Activated CD4-positive, alpha-beta T cell treated with anti-CD3 and anti-CD28 coated beads, Interleukin-2, amount 10 ng/mL, durations not matched to agents 7 days and 5 days (primary cell): ENCODE data around the gene SYPL2. TPM values are rescaled to one million over a fixed set of nuclear protein-coding genes. Genes with fewer than 3 reads are reported as not detected.

Source experiments
- CTCF ChIA-PET: fragments of 350-600 bp; sonication (Branson Sonifier 250); formaldehyde crosslinking; loops from one replicate; lab custom pipeline; 2021; ENCODE audit warnings: antibody characterized with exemption; lab: Charles Lee
- POLR2A ChIA-PET: fragments of 350-600 bp; sonication (Branson Sonifier 250); formaldehyde crosslinking; loops from one replicate; lab custom pipeline; 2021; ENCODE audit warnings: antibody characterized with exemption; lab: Charles Lee
- DNase-seq: peaks from one replicate; pipeline ENCODE4 v3.0.0-alpha.2; 2020
- H3K27ac Mint-ChIP-seq: one replicate; pipeline ENCODE4 v1.8.0; 2021; ENCODE audit warnings: mild to moderate bottlenecking, moderate library complexity, mixed read lengths
- H3K27me3 Mint-ChIP-seq: one replicate; pipeline ENCODE4 v1.8.0; 2021; ENCODE audit warnings: mixed read lengths
- H3K36me3 Mint-ChIP-seq: one replicate; pipeline ENCODE4 v1.8.0; 2021; ENCODE audit warnings: low read depth, mixed read lengths
- H3K4me1 Mint-ChIP-seq: one replicate; pipeline ENCODE4 v1.8.0; 2021; ENCODE audit warnings: mixed read lengths
- H3K4me3 Mint-ChIP-seq: one replicate; pipeline ENCODE4 v1.8.0; 2021; ENCODE audit warnings: mild to moderate bottlenecking, moderate library complexity, mixed read lengths
- H3K9me3 Mint-ChIP-seq: one replicate; pipeline ENCODE4 v1.8.0; 2021; ENCODE audit warnings: mixed read lengths
- total RNA-seq, 2 experiments: library from RNA; stranded (reverse); gene quantifications; one replicate each; pipeline ENCODE4 v1.2.3, GENCODE V29; 2021

Gene SYPL2
- total RNA-seq, 2 experiments from 2014 or later, result not detected

- H3K4me1 Mint-ChIP-seq, result peaks cover 9% of the 10 kb centered on the region
- CTCF ChIA-PET, result no interaction called here
- H3K9me3 Mint-ChIP-seq, result no peaks in the 10 kb centered on the region
Measured at GRCh38 chr1:109474697-109475096, 8.4 kb downstream of the SYPL2 start.

DNA sequence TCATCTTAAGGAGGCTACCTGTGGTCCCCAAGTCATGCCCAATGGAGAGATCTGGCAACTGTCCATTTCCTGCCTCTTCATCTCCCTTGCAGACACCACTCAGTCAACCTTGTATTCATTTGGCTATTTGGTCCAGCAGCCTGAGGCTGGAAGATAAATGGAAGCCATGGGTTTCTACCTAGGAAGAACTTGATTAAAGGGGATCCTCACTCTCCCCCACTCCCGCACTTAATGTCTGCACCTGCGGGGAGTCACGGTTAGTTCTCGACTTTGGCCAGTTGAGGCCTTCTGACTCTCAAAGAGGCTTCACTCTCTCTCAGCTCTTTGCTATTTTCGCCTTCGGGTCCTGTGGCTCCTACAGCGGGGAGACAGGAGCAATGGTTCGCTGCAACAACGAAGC lies 8.9 kb downstream of the SYPL2 start:
- DNase-seq, result no peak
- Mint-ChIP-seq H3K4me3 (no peak overlapping the region), H3K9me3 (no peaks in the 10 kb centered on the region), H3K27me3 (peaks cover 44% of the 10 kb centered on the region), H3K27ac (no peak overlapping the region), H3K36me3 (no peaks in the 10 kb centered on the region), H3K4me1 (peaks cover 9% of the 10 kb centered on the region)
- ChIA-PET POLR2A (no interaction called here), CTCF (no interaction called here)

More at GRCh38 chr1:109474697-109475096, 8.4 kb downstream of the SYPL2 start:
- Mint-ChIP-seq H3K27ac (no peak overlapping the region), H3K4me3 (no peak overlapping the region), H3K27me3 (peaks cover 45% of the 10 kb centered on the region), H3K36me3 (no peaks in the 10 kb centered on the region)
- POLR2A ChIA-PET, result no interaction called here
- DNase-seq, result no peak

DNA sequence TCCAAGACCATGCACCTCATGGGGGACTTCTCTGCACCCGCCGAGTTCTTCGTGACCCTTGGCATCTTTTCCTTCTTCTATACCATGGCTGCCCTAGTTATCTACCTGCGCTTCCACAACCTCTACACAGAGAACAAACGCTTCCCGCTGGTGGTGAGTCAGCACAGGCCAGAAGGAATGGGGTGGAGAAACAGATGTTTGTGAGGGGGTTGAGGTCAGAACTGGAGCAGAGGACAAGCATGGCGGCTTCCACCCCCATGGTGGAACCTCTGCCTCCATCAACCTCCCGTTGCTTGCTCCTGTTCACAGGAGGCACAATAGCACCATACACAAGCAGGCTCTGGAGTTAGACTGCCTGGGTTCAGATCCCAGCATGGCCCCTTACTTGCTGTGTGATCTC lies 10.5 kb downstream of the SYPL2 start:
- Mint-ChIP-seq H3K9me3 (no peaks in the 10 kb centered on the region), H3K4me1 (peaks cover 9% of the 10 kb centered on the region), H3K27ac (no peak overlapping the region), H3K4me3 (no peak overlapping the region), H3K36me3 (no peaks in the 10 kb centered on the region), H3K27me3 (peaks cover 37% of the 10 kb centered on the region)
- no peak for DNase-seq
- ChIA-PET CTCF (interaction anchor here (0.7 kb wide), 1 partner anchor 26 kb away, joined by 3 read pairs; no protein-coding TSS in a partner anchor), POLR2A (no interaction called here)

GRCh38 chr1:109477821-109478220 lies 11.5 kb downstream of the SYPL2 start:
- POLR2A ChIA-PET, result interaction anchor here (0.7 kb wide), 1 partner anchor 128 kb away, joined by 3 read pairs; no protein-coding TSS in a partner anchor
- CTCF ChIA-PET, result interaction anchor here (1.2 to 43.6 kb wide), 2 partner anchors 8 to 46 kb away, joined by 3 to 1139 read pairs; partner anchors contain the start of genes AMIGO1 and GPR61
- Mint-ChIP-seq H3K27me3 (peaks cover 34% of the 10 kb centered on the region), H3K27ac (no peak overlapping the region), H3K36me3 (no peaks in the 10 kb centered on the region), H3K9me3 (no peaks in the 10 kb centered on the region), H3K4me1 (peaks cover 17% of the 10 kb centered on the region), H3K4me3 (no peak overlapping the region)
- no peak for DNase-seq

GRCh38 chr1:109478806-109479205 lies 12.5 kb downstream of the SYPL2 start:
- Mint-ChIP-seq H3K4me3 (no peak overlapping the region), H3K36me3 (no peaks in the 10 kb centered on the region), H3K27ac (no peak overlapping the region), H3K9me3 (no peaks in the 10 kb centered on the region), H3K27me3 (peaks cover 30% of the 10 kb centered on the region), H3K4me1 (peaks cover 24% of the 10 kb centered on the region)
- CTCF ChIA-PET, result interaction anchor here (1.2 to 43.6 kb wide), 4 partner anchors 9 to 45 kb away, joined by 3 to 1139 read pairs (median 8); partner anchors contain the start of genes AMIGO1, CYB561D1 and GPR61
- POLR2A ChIA-PET, result no interaction called here
- peak; percentile 71 for DNase-seq

DNA sequence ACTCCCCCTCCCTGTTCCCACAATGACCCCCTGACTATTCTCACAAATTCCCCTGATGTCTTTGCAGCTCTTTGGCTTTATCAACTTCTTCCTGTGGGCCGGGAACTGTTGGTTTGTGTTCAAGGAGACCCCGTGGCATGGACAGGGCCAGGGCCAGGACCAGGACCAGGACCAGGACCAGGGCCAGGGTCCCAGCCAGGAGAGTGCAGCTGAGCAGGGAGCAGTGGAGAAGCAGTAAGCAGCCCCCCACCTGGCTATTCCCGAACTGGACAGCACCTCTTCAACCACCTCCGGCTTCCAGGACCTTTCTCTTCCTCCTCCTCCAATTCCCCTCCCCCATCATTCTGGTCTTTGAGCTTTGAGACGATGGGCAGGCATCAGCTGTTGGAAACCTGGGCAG lies 13.0 kb downstream of the SYPL2 start:
- no peak for DNase-seq
- H3K4me1 Mint-ChIP-seq, result peaks cover 27% of the 10 kb centered on the region
- H3K36me3 Mint-ChIP-seq, result no peaks in the 10 kb centered on the region
- no peaks in the 10 kb centered on the region for H3K9me3 Mint-ChIP-seq
- peaks cover 30% of the 10 kb centered on the region for H3K27me3 Mint-ChIP-seq
- ChIA-PET POLR2A (no interaction called here), CTCF (interaction anchor here (1.5 to 43.6 kb wide), 3 partner anchors 11 to 45 kb away, joined by 4 to 1139 read pairs (median 11); partner anchors contain the start of genes AMIGO1, CYB561D1 and GPR61)
- H3K27ac Mint-ChIP-seq, result no peak overlapping the region
- no peak overlapping the region for H3K4me3 Mint-ChIP-seq

- Mint-ChIP-seq H3K4me1 (peaks cover 33% of the 10 kb centered on the region), H3K27me3 (peaks cover 25% of the 10 kb centered on the region), H3K36me3 (no peaks in the 10 kb centered on the region), H3K9me3 (no peaks in the 10 kb centered on the region), H3K4me3 (no peak overlapping the region), H3K27ac (no peak overlapping the region)
- POLR2A ChIA-PET, result no interaction called here
- DNase-seq, result no peak
- CTCF ChIA-PET, result interaction anchor here (1.5 to 43.6 kb wide), 3 partner anchors 11 to 44 kb away, joined by 4 to 1139 read pairs (median 11); partner anchors contain the start of genes AMIGO1, CYB561D1 and GPR61
Measured at GRCh38 chr1:109479901-109480300, 13.6 kb downstream of the SYPL2 start.

DNA sequence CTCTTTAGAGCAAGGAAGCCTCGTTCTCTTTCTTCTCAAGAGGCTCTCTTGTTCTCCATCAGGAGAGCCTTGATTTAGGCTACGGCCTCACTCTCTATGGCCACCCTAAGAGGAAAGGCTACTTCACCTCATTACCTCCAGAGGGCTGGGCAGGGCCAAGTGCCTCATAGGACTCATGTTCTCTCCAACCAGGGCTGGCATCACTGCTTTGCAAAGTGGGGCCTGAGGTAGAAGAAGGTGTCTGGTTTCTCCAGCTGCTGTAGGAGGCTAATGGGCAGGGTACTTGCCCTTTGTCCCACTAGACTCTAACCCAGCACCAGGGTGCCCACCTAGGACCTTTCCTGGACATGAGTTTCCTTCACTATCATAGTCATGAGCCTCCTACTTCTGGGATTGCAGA lies 15.3 kb downstream of the SYPL2 start:
- H3K27ac Mint-ChIP-seq, result no peak overlapping the region
- DNase-seq, result no peak
- POLR2A ChIA-PET, result no interaction called here
- H3K36me3 Mint-ChIP-seq, result peaks cover 8% of the 10 kb centered on the region
- CTCF ChIA-PET, result interaction anchor here (1.2 to 43.6 kb wide), 3 partner anchors 12 to 42 kb away, joined by 3 to 1139 read pairs (median 35); partner anchors contain the start of genes AMIGO1, CYB561D1 and GPR61
- H3K27me3 Mint-ChIP-seq, result peaks cover 20% of the 10 kb centered on the region
- H3K4me1 Mint-ChIP-seq, result peaks cover 46% of the 10 kb centered on the region
- H3K9me3 Mint-ChIP-seq, result no peaks in the 10 kb centered on the region
- no peak overlapping the region for H3K4me3 Mint-ChIP-seq

DNA sequence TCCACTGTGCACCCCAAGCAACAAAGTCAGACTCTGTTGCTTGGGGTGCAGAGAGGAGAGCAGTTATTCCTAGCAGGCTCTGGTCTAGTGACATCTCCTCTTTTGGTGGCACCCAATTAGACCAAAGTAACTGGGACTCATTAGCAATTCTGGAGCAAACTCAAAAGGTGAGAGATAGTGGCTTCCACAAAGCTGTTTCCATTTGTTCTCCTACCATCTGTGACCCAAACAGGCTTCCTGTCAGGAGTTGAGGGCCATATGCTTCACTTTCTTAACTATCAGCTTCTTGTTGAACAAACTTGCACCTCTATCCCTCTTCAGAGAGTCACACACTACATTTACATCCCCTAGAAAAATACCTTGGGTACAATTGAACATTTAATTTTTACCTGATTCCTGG lies 15.9 kb downstream of the SYPL2 start:
- no peak for DNase-seq
- POLR2A ChIA-PET, result no interaction called here
- Mint-ChIP-seq H3K27me3 (peaks cover 18% of the 10 kb centered on the region), H3K36me3 (peaks cover 9% of the 10 kb centered on the region), H3K9me3 (no peaks in the 10 kb centered on the region), H3K4me1 (peaks cover 48% of the 10 kb centered on the region), H3K4me3 (peak overlapping the region; percentile 56), H3K27ac (no peak overlapping the region)
- CTCF ChIA-PET, result interaction anchor here (1.2 to 43.6 kb wide), 4 partner anchors 9 to 42 kb away, joined by 3 to 1139 read pairs (median 20); partner anchors contain the start of genes AMIGO1, CYB561D1 and GPR61

- ChIA-PET CTCF (interaction anchor here (0.5 to 43.6 kb wide), 7 partner anchors 8 to 483 kb away, joined by 3 to 1139 read pairs (median 4); partner anchors contain the start of genes AMIGO1, CYB561D1 and GPR61), POLR2A (interaction anchor here (1.3 kb wide), 1 partner anchor 10 kb away, joined by 5 read pairs; no protein-coding TSS in a partner anchor)
- Mint-ChIP-seq H3K27me3 (peaks cover 18% of the 10 kb centered on the region), H3K36me3 (peaks cover 9% of the 10 kb centered on the region), H3K4me3 (peak overlapping the region; percentile 89), H3K9me3 (no peaks in the 10 kb centered on the region), H3K27ac (peak overlapping the region; percentile 94), H3K4me1 (peaks cover 48% of the 10 kb centered on the region)
- DNase-seq, result peak; percentile 39
Measured at GRCh38 chr1:109482791-109483671, 16.7 kb downstream of the SYPL2 start.

DNA sequence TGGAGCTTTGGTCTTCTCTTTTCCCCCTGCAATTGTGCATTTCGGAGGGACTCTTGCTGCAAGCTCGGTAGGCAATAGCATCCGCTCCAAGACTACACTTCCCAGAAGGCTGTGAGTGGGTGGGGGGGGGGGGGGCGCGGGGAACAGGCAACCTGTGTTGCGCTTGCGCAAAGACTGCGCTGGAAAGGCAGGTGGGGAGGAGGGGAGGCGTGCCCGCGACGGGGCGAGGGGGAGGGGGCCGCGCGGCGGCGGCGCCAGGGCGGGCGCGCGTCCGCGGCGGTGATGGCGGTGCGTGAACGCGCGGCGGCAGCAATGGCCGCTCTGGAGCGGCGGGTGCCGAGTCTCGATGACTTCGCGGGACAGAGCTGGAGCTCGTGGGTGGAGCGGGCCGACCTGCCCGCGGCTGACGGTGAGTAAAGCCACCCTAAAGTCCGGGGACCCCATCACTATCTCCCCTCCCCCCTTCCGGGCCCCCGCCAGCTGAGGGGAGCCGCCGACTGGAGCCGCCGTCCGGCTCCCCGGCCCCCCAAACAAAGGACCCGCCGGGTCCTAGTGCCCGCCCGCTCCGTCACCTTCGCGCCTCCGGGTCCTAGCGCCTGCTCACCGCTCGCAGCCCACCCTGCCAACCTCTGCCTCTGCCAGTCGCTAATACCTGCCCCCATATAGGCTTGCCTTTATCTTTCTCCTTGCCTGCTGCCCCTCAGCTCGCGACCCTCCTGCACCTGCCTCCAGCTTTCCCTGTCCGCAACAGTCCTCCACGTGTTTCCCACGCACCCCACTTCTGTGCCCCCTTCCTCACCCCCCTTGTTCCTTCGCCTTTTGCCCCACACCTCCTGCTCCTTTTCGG lies 17.5 kb downstream of the SYPL2 start, which contains the start of gene ATXN7L2:
ATXN7L2 (plus strand) TSS at position 234 of the 847 bp plus-strand sequence; CDS start at position 283, 49 bp downstream.
- Mint-ChIP-seq H3K4me1 (peaks cover 42% of the 10 kb centered on the region), H3K36me3 (peaks cover 12% of the 10 kb centered on the region), H3K9me3 (no peaks in the 10 kb centered on the region), H3K27me3 (peaks cover 16% of the 10 kb centered on the region), H3K27ac (peak within 1 kb of the TSS; percentile 94), H3K4me3 (peak within 1 kb of the TSS; percentile 89)
- CTCF ChIA-PET, result interaction anchor here (0.5 to 43.6 kb wide), 6 partner anchors 7 to 484 kb away, joined by 3 to 1139 read pairs (median 4); partner anchors contain the start of genes AMIGO1, CYB561D1 and GPR61
- DNase-seq, result peak; percentile 93
- POLR2A ChIA-PET, result interaction anchor here (1.3 kb wide), 1 partner anchor 9 kb away, joined by 5 read pairs; no protein-coding TSS in a partner anchor
